Stimulated activated CD4-positive, alpha-beta T cell treated with anti-CD3 and anti-CD28 coated beads, Interleukin-2, amount 100 ng/mL, for 24 hours (primary cell): Measurements from ENCODE around the gene AFF3.
"Not testable (repeated sequence)": the region's sequence is repeated elsewhere in the genome, so short reads cannot be mapped to it uniquely, and the experiment has no call there.

Experiments
- DNase-seq, 2 donors: peaks; one replicate each; pipeline ENCODE4 v3.0.0-alpha.2; 2020

AFF3 gene

DNA sequence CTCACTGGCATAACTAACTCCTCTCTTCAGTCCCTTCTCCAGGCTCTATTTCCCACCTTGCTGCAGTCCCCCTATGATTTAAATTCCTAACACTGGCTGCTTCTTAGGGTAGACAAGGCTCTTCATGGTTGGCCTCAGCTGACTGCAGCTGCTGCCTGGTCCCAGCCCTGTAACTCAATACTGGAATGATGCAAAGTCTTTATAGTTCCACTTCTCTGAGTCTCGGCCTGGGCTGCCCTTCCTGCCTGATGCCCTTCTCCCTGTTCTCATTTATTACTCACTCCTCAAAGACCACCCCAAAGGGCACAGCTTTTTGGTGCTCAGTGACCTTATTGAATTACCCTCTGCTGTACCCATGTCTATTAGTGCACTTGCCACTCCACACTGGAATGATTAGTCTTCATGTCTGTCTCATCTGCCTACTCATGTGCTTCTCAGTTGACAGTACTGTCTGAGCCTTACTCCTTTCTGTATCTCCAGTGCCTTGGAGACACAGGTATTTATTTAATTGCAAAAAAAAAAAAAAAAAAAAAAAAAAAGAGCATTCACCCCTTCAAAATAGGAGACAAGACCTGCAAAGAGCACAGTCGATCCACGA is 453.1 kb downstream of the AFF3 start:
- DNase-seq = no peak

DNA sequence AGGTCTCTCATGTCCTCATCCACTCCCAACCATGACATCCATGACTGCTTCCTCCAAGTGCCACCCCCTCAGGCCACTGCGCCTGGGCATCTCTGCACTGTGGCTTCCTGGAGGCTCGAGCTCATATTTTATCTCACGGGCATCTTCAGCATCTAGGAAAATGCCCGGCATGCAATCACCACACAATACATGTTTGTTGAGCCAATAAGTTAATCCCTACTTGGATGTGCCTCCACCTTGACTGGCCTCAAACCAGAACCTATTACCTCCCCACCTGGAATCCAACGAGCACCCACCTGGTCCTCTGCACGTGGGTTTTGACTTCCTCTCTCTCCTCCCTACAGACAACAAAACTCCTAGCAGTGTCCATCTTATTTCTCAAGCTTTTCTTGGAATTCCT is 453.7 kb downstream of the AFF3 start:
- DNase-seq = no peak

DNA sequence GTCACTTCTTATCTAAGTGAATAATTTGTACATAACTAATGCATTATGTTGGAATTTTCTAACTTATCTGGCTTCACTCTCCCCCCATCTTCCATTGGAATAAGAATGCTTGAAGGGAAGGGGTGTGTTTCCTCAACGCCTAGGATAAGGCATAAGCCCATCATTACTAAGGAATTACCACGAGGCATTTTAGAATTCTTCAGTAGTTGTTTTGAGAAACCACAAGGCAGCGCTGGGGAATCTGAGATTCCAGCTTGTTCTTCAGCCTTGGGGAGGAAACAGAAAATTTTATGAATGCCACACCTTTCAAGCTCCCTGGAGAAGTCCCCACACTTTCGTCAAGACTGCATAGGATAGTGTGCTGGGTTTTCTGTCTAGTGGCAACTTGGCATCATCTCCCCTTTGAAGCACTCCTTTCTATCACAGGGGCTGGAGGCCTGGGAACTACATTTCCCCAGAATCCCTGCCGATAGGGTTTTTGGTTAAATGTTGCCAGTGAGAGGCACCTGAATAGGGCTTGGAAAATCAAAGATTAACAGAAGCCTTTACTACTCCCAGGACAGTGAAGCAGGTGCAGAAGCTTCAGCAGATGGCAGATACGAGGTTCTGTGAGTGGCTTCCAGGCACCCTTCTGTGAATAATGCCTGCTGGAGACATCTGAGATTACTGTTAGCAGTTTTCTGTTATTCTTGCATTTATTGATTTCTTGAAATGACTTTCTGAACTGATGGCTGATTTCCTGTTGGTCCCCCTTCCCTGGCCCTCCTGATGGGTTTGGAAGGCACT is 459.9 kb downstream of the AFF3 start:
- DNase-seq = no peak

DNA sequence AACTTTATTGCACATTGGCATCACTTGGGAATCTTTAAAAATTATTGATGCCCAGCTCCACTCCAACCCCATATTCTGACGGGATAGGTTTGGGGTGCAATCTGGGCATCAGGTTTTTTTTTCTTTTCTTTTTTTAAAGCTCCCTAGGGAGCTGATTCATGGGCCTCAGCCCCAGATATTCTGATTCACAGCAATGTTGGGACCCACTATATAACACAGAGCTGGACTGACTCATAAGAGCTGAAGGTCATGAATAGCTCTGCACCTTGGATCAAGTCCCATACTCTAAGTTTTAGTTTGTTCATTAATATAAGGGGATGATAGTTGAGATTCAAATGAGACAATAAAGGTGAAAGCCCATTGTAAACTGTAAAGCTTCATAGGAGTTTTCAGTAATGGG is 461.4 kb downstream of the AFF3 start:
- no peak for DNase-seq

DNA sequence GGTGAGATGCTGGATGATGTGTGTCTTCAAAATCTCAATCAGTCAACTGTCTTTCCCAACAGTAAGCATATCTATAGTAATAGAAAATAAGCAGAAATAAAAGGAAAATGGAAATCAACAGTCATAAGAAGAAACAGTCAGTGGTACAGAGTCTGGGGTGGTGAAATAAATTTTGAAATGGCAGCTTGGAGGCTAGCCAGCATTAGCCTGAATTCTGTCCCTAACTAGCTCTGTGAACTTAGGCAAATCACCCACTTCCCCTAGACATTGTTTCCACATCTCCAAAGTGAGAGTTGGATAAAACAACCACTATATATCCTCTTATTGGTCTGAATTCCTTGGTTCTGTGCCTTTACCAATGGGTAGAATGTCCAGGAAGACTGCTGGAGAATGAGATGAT is 462.9 kb downstream of the AFF3 start:
- DNase-seq = no peak

DNA sequence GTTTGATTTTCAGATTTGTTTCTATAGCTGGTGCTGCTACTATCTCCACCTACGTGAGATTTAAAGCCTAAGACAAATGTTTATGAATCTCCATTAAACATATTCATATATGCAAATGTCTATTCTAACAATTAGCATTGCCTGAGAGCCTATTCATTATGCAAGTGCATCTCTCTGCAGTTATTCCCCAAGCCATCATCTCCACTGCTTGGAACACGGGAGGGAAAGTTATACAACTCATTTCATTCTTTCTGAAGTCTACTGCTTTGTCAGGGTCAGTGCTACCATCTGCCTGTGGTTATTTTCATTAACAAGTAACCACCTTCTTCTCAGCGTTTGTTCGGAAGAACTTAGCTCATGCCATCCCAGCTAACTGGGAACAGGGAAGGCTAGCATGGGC is 463.8 kb downstream of the AFF3 start:
- no peak for DNase-seq

DNA sequence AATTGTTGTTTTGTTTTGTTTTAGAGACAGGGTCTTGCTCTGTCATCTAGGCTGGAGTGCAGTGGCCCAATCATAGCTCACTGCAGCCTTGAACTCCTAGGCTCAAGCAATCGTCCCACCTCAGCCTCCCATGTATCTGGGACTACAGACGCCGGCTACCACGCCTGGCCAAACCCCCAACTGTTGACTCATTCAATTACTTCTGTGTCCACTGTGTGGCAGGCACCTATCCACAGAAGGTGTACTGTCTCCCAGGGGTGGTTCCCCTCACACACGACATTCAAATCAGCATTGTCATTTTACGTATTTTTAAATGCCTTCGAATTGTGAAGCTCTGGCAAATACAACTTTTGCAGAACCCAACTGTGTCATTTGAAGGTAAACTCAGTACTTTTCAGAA is 464.6 kb downstream of the AFF3 start:
- DNase-seq = no peak

DNA sequence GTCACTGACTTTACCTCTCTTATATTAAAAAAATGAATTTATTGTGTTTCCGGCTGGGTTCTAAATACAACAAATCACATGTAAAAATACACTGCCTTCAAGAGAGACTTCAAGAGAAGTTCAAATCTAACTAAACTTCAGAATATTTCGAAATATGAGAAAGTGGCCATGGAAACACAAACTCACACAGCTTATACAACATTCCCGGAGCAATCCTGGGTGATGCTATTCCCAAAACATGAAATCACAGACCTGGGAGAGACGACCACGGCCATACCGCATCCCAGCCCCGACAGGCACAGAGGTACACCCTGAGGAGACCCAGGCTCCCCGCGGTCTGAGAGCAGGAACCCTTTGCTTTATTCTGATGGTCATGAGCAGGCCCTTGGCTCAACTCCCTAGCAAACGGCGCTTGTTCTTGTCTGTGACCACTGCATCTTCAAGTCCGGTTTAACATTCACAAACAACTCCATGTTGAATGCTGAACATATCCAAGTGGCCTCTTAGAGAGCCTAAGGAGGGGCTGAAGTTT is 467.2 kb downstream of the AFF3 start:
- no peak for DNase-seq

DNA sequence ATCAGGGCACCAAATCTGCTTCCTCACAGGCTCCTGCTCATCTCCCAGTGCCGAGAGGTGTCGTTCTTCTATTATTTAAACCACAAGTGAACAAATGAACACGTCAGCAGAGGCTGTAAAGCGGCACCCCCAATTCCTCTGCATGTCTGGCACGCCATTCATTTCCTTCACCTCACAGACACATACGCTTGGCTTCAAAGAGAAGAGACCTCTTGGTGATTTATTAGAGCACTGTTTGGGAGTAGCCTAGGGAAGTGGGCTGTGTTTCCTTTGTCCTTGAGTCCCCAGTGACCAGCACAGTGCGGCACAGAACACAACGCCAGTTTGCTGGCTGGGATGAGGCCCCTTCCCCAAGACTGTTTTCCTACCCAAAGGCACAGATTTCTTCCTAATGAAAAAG is 468.3 kb downstream of the AFF3 start:
- no peak for DNase-seq

DNA sequence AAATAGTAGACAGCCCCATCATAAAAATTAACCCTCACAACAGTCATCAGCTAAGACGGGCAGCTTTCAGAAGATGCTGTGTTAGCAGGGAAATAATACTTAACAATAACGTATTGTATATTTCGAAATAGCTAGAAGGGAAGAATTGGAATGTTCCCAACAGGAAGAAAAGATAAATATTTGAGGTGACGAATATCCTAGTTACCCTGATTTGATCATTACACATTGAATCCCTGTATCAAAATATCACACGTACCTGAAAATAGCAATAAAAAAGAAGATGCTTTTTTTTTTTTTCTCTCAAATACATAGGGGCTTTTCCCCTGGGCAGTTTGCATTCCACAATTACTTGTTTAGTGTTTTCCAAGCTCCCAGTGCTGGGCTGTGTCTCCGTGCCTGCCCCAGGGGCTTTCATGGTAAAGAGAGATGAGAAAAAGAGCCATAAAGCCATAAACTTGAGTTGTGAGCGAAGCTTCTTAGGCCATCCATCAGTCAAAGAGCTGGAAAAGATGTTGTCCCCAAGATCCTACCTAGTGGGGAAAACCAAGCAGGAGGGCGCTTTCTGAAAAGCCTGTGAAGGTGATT is 469.5 kb downstream of the AFF3 start:
- no peak for DNase-seq

DNA sequence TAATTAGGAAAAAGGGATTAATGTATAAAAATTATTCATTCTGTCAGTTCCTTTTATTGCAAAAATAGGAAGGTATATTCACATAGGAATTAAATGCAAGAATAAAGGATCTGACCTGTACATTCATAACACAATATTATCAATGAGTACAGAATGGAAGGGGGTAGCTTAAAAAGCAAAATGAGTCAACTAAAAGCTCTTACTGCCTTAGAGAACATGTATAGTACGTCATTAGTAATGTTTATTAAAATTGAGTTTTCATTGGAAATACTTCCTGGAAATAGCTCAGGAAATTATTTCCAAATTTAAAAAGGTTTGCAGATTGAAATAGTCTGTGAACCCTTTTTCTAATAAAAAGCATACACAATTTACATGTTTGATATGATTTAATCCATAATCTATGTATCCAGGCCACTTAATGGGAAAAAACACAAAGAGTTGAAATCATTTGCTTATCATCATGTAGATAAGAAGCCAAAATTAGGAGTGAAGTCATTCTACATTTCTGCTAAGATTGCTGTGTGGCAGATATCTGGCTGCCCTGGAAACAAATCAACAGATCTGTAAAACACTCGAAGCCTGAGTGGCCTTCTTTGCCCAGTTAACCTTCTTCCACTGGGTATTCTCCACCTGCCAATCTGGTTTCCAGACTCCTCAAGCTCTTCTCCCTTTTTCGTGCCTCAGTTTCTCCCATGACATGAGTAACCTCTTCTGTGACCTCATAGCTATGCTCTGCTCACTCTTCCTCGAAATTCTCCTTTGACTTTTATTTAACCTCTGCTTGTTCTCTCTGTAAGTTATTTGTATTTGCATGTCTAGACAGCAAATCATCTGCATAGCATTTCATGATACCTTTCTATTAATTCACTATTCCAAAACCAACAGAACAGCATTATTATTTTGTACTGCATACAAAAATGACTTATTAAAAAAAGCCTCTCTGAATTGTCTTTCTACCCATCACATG is 471.3 kb downstream of the AFF3 start:
- DNase-seq = no peak

DNA sequence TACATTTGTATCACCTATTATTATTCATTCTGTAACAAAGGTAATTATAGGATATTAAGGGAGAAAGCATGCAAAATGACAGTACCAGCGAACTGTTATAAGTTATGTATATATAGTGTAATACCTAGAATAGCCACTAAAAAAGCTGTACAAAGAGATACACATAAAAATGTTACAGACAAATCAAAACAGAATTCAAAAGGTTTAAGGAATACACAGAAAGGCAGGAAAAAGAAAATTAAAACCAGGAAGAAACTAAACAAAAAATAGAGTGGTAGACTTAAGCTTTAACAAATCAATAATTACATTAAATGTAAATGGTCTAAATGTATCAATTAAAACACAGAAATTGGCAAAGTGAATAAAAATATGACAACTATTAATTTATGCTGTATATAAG is 476.1 kb downstream of the AFF3 start:
- DNase-seq = no peak

DNA sequence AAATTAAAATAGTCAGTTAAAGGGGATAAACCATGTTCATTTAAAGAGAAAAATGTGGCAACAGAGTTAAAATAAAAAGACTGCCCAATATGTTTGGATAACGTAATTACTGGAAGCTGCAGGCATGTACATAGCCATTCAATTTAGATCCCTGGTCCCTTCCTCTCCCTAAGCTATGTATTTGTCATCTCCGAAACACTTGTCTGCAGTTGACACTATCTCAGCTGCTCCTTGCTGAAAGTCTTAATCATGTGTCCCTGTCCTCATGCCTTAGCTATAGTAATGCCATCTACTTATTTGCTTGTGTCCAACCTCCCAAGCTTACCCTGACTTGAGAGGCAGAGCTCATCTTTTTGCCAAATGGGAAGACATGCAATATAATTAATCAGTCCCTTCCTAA is 478.7 kb downstream of the AFF3 start:
- no peak for DNase-seq

DNA sequence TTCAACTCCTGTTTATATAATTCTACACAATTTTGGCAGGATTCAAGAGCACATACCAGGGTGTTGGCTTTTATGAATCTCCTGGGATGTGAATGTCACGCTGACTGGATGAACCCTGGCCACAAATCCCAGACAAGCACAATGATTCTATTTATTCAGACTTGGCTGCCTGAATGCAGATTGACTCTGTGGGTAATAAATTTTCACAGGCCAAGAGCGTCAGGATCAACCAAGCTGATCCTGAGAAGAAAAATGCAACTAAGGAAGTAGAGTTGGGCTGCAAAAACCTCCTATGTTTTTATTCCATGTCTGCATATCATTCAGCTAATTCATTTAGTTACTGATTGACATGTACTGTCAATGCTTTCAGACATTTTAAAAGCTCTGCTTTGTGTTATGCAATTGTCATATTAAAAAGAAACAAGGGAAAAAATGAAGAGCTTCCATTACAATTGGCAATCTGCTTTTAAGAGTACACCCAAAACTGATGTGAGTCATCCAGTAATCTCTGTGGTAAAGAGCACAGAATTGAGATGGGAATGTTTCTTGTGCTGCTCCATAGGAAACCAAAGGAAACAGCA is 479.5 kb downstream of the AFF3 start:
- DNase-seq = no peak

DNA sequence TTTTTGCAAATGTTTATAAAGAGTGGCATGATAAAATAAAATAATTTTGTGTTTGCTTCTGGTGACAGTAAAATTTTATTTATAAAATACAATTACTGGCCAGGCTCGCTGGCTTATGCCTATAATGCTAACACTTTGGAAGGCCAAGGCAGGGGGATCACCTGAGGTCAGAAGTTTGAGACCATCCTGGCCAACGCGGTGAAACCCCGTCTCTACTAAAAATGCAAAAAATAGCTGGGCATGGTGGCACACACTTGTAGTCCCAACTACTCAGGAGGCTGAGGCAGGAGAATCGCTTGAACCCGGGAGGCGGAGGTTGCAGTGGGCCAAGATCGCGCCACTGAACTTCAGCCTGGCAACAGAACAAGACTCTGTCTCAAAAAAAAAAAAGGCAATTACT is 480.6 kb downstream of the AFF3 start:
- DNase-seq = not testable (repeated sequence)

DNA sequence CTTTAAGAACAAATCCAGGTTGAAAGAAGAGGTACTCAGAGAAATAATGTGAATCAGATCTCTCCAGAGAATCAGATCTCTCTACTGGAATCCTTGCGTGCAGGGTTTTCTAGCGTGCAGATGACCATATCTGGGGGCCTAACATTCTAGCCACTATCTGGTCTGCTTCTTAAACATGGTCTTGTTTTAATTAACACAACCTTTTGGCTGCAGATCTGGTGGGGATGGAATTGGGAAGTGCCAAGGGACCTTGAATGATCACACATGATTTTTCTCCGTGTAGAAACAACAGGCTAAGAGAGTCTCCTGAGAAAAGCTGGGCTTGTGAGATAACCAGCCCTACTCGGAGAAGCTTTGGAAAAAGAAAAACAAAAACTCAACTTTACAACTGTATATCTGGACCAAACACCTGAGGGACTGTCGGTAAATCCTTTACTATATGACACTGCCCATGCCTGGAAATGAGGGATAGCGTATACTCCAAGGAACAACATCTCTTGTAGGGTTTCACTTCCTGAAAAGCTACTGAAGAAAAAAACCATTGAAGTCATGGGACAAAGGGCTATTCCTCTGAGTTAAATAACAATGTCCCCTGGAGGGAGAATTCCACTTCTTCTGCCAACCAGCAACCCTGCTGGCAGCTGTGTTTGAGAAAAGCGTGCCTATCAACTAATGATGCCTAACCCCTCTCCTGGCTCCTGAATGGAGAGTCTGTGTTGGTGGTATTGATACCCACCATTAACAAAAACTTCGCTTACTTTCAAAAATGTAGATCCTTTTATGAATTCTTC is 481.6 kb downstream of the AFF3 start:
- no peak for DNase-seq

DNA sequence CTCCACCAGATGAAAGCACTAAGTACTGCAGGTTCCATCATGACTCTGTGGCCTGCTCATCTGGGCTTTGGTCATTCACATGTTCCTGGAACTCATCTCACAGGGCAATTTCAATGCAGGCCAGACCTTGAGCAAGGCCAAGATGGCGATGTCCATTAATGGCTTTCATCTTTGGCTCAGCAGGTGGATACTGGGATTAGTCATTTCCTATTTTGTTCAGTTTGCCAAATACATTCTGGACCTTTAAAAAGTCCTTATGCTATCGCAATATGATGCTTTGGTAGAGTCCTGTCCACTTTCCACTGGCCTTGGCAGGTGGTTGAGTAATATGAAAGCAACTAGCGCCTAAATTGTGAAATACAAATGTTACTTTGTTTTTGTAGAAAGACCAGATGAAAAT is 482.5 kb downstream of the AFF3 start:
- no peak for DNase-seq

DNA sequence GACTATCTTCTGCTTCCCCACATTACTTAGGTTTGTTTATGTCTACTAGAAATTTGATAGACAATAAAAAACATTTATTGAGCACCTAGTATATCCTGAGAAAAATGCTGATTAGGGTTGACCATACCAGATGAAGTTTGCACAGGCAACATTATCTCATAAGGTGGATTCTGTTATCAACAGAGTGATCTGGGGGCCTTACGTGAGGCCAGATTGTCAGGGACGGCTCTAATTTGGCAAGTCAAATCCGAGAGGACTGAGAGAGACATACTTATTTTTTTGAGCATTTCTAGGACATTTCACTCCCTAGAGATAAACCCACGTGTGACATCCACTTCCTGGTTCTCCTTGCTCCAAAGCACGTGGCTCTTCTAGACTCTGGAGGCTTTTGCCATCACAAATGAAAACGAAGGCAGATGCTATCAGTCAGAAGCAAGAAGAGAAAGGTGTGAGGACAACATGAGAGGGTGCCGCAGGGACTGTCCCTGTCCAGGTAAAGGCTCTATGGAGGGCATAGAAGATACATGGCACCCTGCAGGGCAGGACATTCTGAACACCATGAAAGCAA is 484.6 kb downstream of the AFF3 start:
- no peak for DNase-seq

DNA sequence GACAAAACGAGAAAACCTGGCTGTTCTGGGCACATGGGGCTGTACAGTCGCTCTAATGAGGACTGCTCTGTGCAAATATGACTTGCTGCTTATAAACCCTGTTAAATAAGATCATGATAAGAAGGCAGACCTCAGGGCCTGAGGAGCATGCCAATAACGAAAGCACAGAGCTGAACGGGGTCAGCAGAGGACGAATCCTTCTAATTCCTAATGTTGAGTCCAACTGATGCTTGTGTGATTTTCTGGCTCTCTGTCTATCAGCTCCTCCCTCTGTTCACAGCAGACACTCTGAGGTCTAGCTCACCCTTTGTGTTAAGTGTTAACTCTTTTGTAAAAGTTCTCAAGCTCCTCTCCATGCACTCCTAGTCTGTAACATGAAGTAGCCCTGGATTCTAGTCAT is 485.4 kb downstream of the AFF3 start:
- no peak for DNase-seq

DNA sequence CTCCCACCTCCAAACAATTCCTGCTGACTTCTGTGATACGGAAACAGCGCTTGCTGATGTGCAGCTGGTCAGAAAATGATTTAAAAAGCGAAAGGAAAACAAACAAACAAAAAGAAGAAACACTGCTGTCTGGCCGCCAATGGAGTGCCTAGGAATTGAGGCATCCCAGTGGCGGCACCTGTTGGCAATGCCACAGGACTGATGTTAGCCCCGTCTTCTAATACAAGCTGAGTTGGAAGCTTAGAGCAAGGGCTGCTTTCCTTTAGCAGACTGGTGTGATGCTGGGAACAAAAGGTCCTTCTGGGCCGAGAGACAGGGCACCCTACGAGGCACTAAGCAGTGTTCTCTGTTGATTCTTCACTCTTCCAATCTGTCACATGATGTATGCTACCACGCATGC is 489.0 kb downstream of the AFF3 start:
- DNase-seq = no peak

DNA sequence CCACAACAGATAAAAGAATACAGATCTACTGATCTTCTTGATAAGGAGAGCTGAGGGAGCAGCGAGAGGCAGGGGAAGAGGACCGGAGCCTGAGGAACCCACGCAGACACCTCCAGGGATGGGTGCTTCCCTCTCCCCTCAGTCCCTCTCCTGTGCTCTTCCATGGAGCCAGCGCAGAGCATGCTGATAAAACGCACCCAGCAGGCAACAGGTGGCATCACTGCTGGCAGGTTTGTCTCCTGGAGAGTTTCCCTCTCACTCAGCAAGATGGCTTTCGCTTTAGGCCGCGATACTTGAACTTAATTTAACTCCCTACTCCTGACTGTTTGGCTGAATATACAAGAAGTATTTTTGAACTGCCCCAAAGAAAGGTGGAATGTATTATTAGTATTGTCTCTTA is 489.5 kb downstream of the AFF3 start:
- DNase-seq = no peak
